KG1 (cell line): ENCODE results near the gene ZMYM3.

Experiments used
- DNase-seq: peaks from one replicate; lab custom pipeline; 2025; lab: John Stamatoyannopoulos, UW

The ZMYM3 gene

GRCh38 chrX:71253253-71254091 lies 468 bp downstream of the ZMYM3 start:
- no peak for DNase-seq

GRCh38 chrX:71252221-71252620 lies 1.7 kb downstream of the ZMYM3 start:
- DNase-seq = no peak

- no peak for DNase-seq
These were observed 2.4 kb downstream of the ZMYM3 start for GRCh38 chrX:71251466-71251973.

- DNase-seq = no peak
These were observed 3.1 kb downstream of the ZMYM3 start for GRCh38 chrX:71250841-71251240.

GRCh38 chrX:71245159-71245558 lies 8.8 kb downstream of the ZMYM3 start:
- DNase-seq = no peak

- no peak for DNase-seq
These were observed 9.4 kb downstream of the ZMYM3 start for GRCh38 chrX:71244359-71245128.

GRCh38 chrX:71241301-71241700 lies 12.6 kb downstream of the ZMYM3 start:
- DNase-seq = no peak

- DNase-seq = no peak
These were observed 14.2 kb downstream of the ZMYM3 start for GRCh38 chrX:71239781-71240180.

- no peak for DNase-seq
These were observed 17.1 kb downstream of the ZMYM3 start for GRCh38 chrX:71236836-71237235.

- no peak for DNase-seq
These were observed 18.5 kb downstream of the ZMYM3 start for GRCh38 chrX:71235482-71235881.

GRCh38 chrX:71228063-71228642 lies 25.8 kb downstream of the ZMYM3 start:
- no peak for DNase-seq

- no peak for DNase-seq
These were observed 26.4 kb downstream of the ZMYM3 start for GRCh38 chrX:71227370-71228062.

GRCh38 chrX:71225676-71226075 lies 28.3 kb downstream of the ZMYM3 start:
- DNase-seq = no peak

- DNase-seq = no peak
These were observed 28.9 kb downstream of the ZMYM3 start for GRCh38 chrX:71225009-71225408.

- DNase-seq = no peak
These were observed 29.7 kb downstream of the ZMYM3 start for GRCh38 chrX:71224098-71224708.

- DNase-seq = no peak
These were observed 31.0 kb downstream of the ZMYM3 start, which contains the start of gene GJB1 for GRCh38 chrX:71222929-71223328. TSS of gene GJB1 (plus strand) at chrX:71223224. CDS start at chrX:71223708, 484 bp downstream.

- DNase-seq = no peak
These were observed 32.8 kb downstream of the ZMYM3 start for GRCh38 chrX:71221145-71221544.

GRCh38 chrX:71217298-71217697 lies 36.6 kb downstream of the ZMYM3 start:
- DNase-seq = no peak

GRCh38 chrX:71216485-71216884 lies 37.5 kb downstream of the ZMYM3 start:
- no peak for DNase-seq

- no peak for DNase-seq
These were observed 38.5 kb downstream of the ZMYM3 start for GRCh38 chrX:71215338-71215912.
